AG09309 (cell line): ENCODE measurements around the gene CMTR1.

Experiments used
- DNase-seq: peaks from one replicate; pipeline ENCODE4 v3.0.0-alpha.2; 2010; ENCODE audit warnings: low read depth
- H3K4me3 ChIP-seq: 2 replicates; pipeline ENCODE4 v1.5.1; 2011; ENCODE audit warnings: mild to moderate bottlenecking, low read depth, low read length, moderate library complexity; ENCODE audit not compliant: control insufficient read depth
- CTCF ChIP-seq: IDR thresholded peaks from 2 replicates; pipeline ENCODE4 v1.5.1; 2011; ENCODE audit warnings: mild to moderate bottlenecking, low read depth, low read length, inconsistent platforms; ENCODE audit not compliant: insufficient read depth, control insufficient read depth; ENCODE audit errors: missing control alignments

Gene CMTR1

GRCh38 chr6:37417393-37417792 is 15.6 kb upstream of the CMTR1 start:
- no peak for TF ChIP-seq CTCF

GRCh38 chr6:37418722-37419121 is 14.3 kb upstream of the CMTR1 start:
- no peak overlapping the region for H3K4me3 ChIP-seq
- no peak for DNase-seq
- TF ChIP-seq CTCF = no peak

More at GRCh38 chr6:37417393-37417792, 15.6 kb upstream of the CMTR1 start:
- DNase-seq = no peak
- H3K4me3 ChIP-seq = no peak overlapping the region

- no peak for DNase-seq
- TF ChIP-seq CTCF = no peak
Observed at GRCh38 chr6:37426058-37426944, 6.7 kb upstream of the CMTR1 start.

GRCh38 chr6:37426945-37427510 is 6.0 kb upstream of the CMTR1 start:
- H3K4me3 ChIP-seq = no peak overlapping the region
- TF ChIP-seq CTCF = no peak
- no peak for DNase-seq

More at GRCh38 chr6:37426058-37426944, 6.7 kb upstream of the CMTR1 start:
- H3K4me3 ChIP-seq = no peak overlapping the region

GRCh38 chr6:37429352-37429750 is 3.7 kb upstream of the CMTR1 start:
- no peak overlapping the region for H3K4me3 ChIP-seq
- no peak for DNase-seq

GRCh38 chr6:37432590-37432915 is 468 bp upstream of the CMTR1 start:
- DNase-seq = no peak
- TF ChIP-seq CTCF = no peak
- H3K4me3 ChIP-seq = peak overlapping the region; percentile 67

More at GRCh38 chr6:37429352-37429750, 3.7 kb upstream of the CMTR1 start:
- no peak for TF ChIP-seq CTCF
